ENCODE measurements around the gene RPL10A.
"Not testable (repeated sequence)": the region's sequence is repeated elsewhere in the genome, so short reads cannot be mapped to it uniquely, and the experiment has no call there.

- not testable (repeated sequence) for TF ChIP-seq POLR2A, CTCF, EP300, POLR2AphosphoS5 (IDR thresholded peaks at IDR 0.05)
Measured at GRCh38 chr6:35515939-35516338, 47.7 kb downstream of the RPL10A start.

Measured in upper lobe of left lung (tissue), 4 donors.